ENCODE measurements around the gene INS.

DNA sequence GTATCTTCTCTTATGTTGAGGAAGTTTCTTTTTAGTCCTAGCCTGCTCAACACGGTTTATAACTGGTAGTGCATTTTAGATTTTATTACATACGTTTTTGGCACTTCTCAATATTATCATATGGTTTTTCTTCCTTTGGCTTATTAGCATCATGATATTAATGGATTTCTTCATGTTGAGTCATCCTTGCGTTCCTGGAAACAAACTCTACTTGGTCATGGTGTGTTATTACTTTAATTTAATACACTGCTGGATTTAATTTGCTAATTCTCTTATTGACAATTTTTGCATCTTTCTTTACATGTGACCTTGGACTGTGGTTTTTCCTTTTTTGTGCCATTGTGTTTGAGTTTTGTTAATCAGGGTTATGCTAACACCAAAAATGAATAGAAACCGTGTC is 42.3 kb downstream of the INS start:
- TF ChIP-seq CTCF (IDR thresholded peaks at IDR 0.05) (no peak), POLR2A (IDR thresholded peaks at IDR 0.05) (no peak)

Data from esophagus squamous epithelium (tissue), 4 donors.